ENCODE results near the gene PRX.
"Not testable (repeated sequence)": the region's sequence is repeated elsewhere in the genome, so short reads cannot be mapped to it uniquely, and the experiment has no call there.

The PRX gene

DNA sequence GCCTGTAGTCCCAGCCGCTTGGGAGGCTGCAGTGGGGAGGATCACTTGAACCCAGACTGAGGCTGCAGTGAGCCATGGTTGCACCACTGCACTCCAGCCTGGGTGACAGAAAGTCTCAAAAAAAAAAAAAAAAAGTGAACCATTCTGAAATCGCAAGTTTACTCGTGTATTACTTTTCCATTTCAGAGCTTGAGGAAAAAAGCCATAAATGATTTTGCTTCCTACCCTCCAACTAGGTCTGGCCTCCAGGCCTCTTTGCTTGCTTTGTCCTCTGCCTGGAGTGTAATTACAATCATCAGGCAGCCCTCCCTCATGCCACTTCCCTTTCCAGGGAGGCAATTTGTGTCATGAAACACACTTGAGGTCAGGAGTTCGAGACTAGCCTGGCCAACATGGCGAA, 43.9 kb upstream of the PRX start:
- no peak for DNase-seq (ENCODE audit: low read depth, low spot score)
- TF ChIP-seq, protein P1, sequence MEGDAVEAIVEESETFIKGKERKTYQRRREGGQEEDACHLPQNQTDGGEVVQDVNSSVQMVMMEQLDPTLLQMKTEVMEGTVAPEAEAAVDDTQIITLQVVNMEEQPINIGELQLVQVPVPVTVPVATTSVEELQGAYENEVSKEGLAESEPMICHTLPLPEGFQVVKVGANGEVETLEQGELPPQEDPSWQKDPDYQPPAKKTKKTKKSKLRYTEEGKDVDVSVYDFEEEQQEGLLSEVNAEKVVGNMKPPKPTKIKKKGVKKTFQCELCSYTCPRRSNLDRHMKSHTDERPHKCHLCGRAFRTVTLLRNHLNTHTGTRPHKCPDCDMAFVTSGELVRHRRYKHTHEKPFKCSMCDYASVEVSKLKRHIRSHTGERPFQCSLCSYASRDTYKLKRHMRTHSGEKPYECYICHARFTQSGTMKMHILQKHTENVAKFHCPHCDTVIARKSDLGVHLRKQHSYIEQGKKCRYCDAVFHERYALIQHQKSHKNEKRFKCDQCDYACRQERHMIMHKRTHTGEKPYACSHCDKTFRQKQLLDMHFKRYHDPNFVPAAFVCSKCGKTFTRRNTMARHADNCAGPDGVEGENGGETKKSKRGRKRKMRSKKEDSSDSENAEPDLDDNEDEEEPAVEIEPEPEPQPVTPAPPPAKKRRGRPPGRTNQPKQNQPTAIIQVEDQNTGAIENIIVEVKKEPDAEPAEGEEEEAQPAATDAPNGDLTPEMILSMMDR (IDR thresholded peaks at IDR 0.05; ENCODE audit: insufficient read depth, low read length, missing control alignments): no peak
- ChIA-PET POLR2A (no interaction called here), CTCF (no interaction called here)
- no peak overlapping the region for H3K4me3 ChIP-seq (ENCODE audit: low read depth, low read length)

DNA sequence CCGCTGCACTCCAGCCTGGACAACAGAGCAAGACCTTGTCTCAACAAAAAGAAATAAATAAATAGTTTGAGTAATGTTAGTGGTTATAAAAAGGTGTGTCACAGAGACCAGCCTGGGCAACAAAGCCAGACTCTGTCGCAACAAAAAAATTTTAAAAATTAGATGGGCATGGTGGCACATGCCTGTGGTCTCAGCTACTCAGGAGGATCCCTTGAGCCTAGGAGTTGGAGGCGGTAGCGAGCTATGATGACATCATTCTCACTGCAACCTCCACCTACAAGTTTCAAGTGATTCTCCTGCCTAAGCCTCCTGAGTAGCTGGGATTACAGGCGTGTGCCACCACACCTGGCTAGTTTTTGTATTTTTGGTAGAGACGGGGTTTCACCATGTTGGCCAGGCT, 40.8 kb upstream of the PRX start:
- POLR2A ChIA-PET; H3K4me3 ChIP-seq (ENCODE audit: low read depth, low read length); DNase-seq (ENCODE audit: low read depth, low spot score): not testable (repeated sequence)
- CTCF ChIA-PET: interaction anchor here (0.9 to 6.7 kb wide), 3 partner anchors 10 to 149 kb away, joined by 3 to 75 read pairs (median 3); partner anchors contain the start of gene BLVRB

DNA sequence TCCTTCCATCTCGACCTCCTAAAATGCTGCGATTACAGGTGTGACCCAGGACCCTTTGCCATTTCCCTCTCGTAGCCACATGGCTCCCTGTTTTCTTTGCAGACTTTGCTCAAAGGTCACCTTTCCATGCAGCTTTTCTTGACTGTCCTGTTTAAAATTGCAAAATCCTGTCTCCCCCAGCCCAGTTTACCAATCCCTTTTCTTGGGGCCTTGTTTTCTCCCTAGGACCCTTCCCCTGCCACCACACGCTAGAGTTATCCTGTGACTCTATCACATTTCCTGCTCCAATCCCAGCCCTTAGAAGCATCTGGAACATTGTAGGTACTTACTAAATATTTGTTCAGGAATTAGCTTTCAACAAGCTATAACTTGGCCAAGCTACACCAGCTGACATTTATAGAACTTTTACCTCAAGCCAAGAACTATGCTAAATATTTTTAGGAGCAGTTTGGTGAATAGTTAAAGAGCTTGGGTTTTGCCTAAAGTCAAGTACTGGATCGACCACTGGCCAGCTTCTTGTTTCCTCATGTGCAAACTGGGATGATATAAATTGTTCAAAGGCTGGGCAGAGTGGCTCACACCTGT, 40.1 kb upstream of the PRX start:
- no peak overlapping the region for H3K4me3 ChIP-seq (ENCODE audit: low read depth, low read length)
- DNase-seq (ENCODE audit: low read depth, low spot score): no peak
- TF ChIP-seq, protein P1 (IDR thresholded peaks at IDR 0.05; ENCODE audit: insufficient read depth, low read length, missing control alignments): no peak
- CTCF ChIA-PET: interaction anchor here (1.0 to 6.7 kb wide), 3 partner anchors 8 to 148 kb away, joined by 3 to 75 read pairs (median 3); partner anchors contain the start of gene BLVRB
- POLR2A ChIA-PET: interaction anchor here (0.6 to 1.3 kb wide), 2 partner anchors 10 to 87 kb away, joined by 4 to 9 read pairs; no protein-coding TSS in a partner anchor

DNA sequence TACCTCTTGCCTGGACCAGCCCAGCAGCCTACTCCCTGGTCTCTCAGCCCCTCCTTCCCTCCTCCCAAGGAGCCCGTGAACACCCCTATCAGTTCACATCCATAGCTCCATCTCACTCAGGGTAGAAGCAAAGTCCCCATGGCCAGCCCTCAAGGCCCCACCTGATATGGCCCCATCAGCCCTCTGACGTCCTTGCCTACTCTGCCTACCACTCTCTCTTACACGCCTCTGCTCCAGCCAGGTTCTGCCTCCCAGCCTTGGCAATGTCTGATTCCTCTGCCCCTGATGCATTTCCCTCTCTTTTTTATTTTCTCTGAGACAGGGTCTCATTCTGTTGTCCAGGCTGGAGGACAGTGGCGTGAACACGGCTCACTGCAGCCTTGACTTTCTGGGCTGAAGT, 38.8 kb upstream of the PRX start:
- POLR2A ChIA-PET: no interaction called here
- no peak for DNase-seq (ENCODE audit: low read depth, low spot score)
- CTCF ChIA-PET: interaction anchor here (6.7 kb wide), 1 partner anchor 12 kb away, joined by 75 read pairs; the partner anchor contains the start of gene BLVRB
- H3K4me3 ChIP-seq (ENCODE audit: low read depth, low read length): no peak overlapping the region
- TF ChIP-seq, protein P1 (IDR thresholded peaks at IDR 0.05; ENCODE audit: insufficient read depth, low read length, missing control alignments): no peak

DNA sequence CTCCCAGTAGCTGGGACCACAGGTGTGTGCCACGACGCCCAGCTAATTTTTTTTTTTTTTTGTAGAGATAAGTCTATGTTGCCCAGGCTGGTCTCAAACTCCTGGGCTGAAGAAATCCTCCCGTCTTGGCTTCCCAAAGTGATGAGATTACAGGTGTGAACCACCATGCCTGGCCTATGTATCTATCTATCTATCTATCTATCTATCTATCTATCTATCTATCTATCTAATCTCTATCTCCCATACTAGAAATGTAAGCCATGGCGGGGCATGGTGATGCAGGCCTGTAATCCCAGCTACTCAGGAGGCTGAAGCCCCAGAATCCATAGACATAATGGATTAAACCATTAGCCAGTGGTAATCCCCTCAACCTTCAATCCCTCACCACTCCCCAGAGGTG, 37.5 kb upstream of the PRX start:
- TF ChIP-seq, protein P1 (IDR thresholded peaks at IDR 0.05; ENCODE audit: insufficient read depth, low read length, missing control alignments): no peak
- ChIA-PET POLR2A (no interaction called here), CTCF (interaction anchor here (1.2 to 6.7 kb wide), 2 partner anchors 13 to 84 kb away, joined by 3 to 75 read pairs; partner anchors contain the start of gene BLVRB)
- no peak for DNase-seq (ENCODE audit: low read depth, low spot score)
- H3K4me3 ChIP-seq (ENCODE audit: low read depth, low read length): no peak overlapping the region

DNA sequence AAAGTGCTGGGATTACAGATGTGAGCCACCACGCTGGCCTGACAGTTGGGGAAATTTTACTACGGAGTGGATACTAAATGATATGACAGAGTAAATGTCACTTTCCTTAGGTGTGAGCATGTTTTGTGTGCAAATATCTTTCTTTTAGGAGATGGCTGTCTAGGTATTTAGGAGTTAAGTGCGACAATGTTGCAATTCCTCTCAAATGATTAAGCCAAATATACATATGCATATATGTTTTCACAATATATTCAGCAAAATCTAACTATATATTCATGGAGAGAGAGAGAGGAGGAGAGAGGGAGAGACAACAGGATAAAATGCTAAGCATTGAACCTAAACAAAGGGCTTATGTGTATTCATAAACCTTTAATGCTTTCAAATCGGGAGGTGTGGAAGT, 36.3 kb upstream of the PRX start:
- POLR2A ChIA-PET: no interaction called here
- no peak overlapping the region for H3K4me3 ChIP-seq (ENCODE audit: low read depth, low read length)
- CTCF ChIA-PET: interaction anchor here (1.2 kb wide), 1 partner anchor 83 kb away, joined by 3 read pairs; no protein-coding TSS in a partner anchor
- no peak for DNase-seq (ENCODE audit: low read depth, low spot score)
- TF ChIP-seq, protein P1 (IDR thresholded peaks at IDR 0.05; ENCODE audit: insufficient read depth, low read length, missing control alignments): no peak
